Measurements from ENCODE around the gene PDXK. TPM values are rescaled to one million over a fixed set of nuclear protein-coding genes. Genes with fewer than 3 reads are reported as not detected.

The PDXK gene
- total and polyA plus RNA-seq, 2 of the 8 experiments (the other 6 are each of a cell fraction or from before 2014, with no cell fraction given) = 78.0 to 112 TPM

DNA sequence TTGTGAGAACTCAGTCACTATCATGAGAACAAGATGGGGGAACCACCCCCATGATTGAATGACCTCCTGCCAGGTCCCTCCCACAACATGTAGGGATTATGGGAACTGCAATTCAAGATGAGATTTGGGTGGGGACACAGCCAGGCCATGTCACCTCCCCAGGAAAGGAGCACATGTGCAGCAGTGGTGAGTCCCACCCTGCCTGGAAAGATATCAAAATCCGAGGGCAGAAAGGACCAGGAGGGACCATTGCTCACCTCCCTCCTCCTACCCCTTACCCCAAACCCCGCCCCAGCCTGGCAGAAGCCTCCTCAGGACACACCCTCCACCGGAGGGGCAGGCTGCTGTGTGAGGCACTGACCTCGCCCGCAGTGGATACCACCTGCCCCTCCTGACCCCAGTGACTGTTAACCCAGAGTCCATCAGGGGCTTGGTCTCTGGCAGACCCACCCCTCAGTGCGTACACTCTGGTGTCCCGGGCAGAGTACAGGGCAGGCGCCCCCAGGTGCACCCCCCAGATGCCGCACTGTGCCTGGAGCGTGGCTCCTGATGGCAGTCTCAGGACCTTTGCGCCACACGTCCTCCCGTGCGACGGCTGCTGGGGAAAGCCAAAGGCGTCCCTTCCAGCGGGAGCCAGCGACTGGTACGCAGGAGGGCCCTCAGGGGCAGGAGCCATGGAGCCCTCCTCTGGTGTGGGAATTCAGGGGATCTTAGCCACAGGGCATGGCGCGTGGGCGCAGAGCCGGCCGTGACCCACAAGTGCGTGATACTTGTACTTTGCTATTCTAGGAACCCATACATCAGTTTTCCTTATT, 20.9 kb downstream of the PDXK start:
- FAIRE-seq (no peak), DNase-seq (ENCODE audit: low read depth in 1 of 2, low spot score in 2 of 2) (peak in 1 of 2 experiments; percentile 70)
- H3K27ac ChIP-seq (ENCODE audit: low read depth, low read length) = no peak overlapping the region
- TF ChIP-seq KDM4A (IDR thresholded peaks at IDR 0.05; ENCODE audit: low read depth, low read length, severe bottlenecking) (no peak), RBBP5 (IDR thresholded peaks at IDR 0.05; ENCODE audit: borderline replicate concordance, low read depth, low read length) (no peak), SIRT6 (IDR thresholded peaks at IDR 0.05; ENCODE audit: low read length) (no peak), POLR2A (IDR thresholded peaks at IDR 0.05; ENCODE audit: control extremely low read depth in 1 of 2, low read depth in 2 of 2, low read length in 2 of 2) (no peak), BRCA1 (IDR thresholded peaks at IDR 0.05; ENCODE audit: low read depth, low read length) (no peak), SIN3A (conservative IDR thresholded peaks at IDR 0.05 in 1 of 2, IDR thresholded peaks at IDR 0.05 in 1 of 2; ENCODE audit: low read depth in 1 of 2, low read length in 2 of 2) (no peak), BACH1 (IDR thresholded peaks at IDR 0.05; ENCODE audit: low read length) (no peak)
- TF ChIP-seq, protein P1, sequence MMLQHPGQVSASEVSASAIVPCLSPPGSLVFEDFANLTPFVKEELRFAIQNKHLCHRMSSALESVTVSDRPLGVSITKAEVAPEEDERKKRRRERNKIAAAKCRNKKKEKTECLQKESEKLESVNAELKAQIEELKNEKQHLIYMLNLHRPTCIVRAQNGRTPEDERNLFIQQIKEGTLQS (IDR thresholded peaks at IDR 0.05; ENCODE audit: insufficient read depth, low read depth, low read length) = no peak
- TF ChIP-seq, protein P2, sequence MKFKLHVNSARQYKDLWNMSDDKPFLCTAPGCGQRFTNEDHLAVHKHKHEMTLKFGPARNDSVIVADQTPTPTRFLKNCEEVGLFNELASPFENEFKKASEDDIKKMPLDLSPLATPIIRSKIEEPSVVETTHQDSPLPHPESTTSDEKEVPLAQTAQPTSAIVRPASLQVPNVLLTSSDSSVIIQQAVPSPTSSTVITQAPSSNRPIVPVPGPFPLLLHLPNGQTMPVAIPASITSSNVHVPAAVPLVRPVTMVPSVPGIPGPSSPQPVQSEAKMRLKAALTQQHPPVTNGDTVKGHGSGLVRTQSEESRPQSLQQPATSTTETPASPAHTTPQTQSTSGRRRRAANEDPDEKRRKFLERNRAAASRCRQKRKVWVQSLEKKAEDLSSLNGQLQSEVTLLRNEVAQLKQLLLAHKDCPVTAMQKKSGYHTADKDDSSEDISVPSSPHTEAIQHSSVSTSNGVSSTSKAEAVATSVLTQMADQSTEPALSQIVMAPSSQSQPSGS (IDR thresholded peaks at IDR 0.05; ENCODE audit: low read length) = no peak

More for the DNA sequence above, 20.9 kb downstream of the PDXK start:
- peaks cover 0 to 9% (median 4%) of the 10 kb centered on the region in 4 experiments; a peak in 5 of 7 replicates for H3K4me1 ChIP-seq (replicated peaks in 1 of 4; ENCODE audit: control insufficient read depth in 3 of 4, insufficient read depth in 4 of 4, low read length in 3 of 4)
- peak overlapping the region; percentile 83; the same call in 1 of the 2 replicates for H2BK5ac ChIP-seq (ENCODE audit: low read depth, low read length)
- no peaks in the 10 kb centered on the region for H3K23me2 ChIP-seq (ENCODE audit: low read depth, low read length)
- peaks cover 0 to 8% (median 5%) of the 10 kb centered on the region in 4 experiments; a peak in 3 of 8 replicates for H3K36me3 ChIP-seq (ENCODE audit: control insufficient read depth in 2 of 4, insufficient read depth in 4 of 4, low read length in 3 of 4)
- H3K9me3 ChIP-seq (ENCODE audit: insufficient read depth in 2 of 2, low read depth in 1 of 2, low read length in 1 of 2) = no peaks in the 10 kb centered on the region
- no peak overlapping the region for H2BK15ac ChIP-seq (ENCODE audit: low read length)
- no peaks in the 10 kb centered on the region for H3K79me2 ChIP-seq (ENCODE audit: control insufficient read depth in 1 of 2, insufficient read depth in 2 of 2, low read length in 2 of 2)
- ChIA-PET POLR2A (ENCODE audit: partially characterized antibody) (interaction anchor here (1.4 to 3.2 kb wide), 4 partner anchors 11 to 22 kb away, joined by 6 to 29 read pairs (median 12); no protein-coding TSS in a partner anchor), CTCF (ENCODE audit: partially characterized antibody) (interaction anchor here (0.7 to 1.4 kb wide), 2 partner anchors 11 kb away, joined by 4 to 13 read pairs; no protein-coding TSS in a partner anchor)
- no peak overlapping the region for H3K9ac ChIP-seq (replicated peaks in 1 of 4; ENCODE audit: extremely low read depth in 1 of 4, low read depth in 3 of 4, low read length in 3 of 4)
- no peak overlapping the region for H3K23ac ChIP-seq (ENCODE audit: insufficient read length)
- peaks cover 2% of the 10 kb centered on the region; the same call in 1 of the 2 replicates for H3K79me1 ChIP-seq (ENCODE audit: low read depth, low read length)
- no peak overlapping the region for H2BK20ac ChIP-seq (ENCODE audit: low read length)
- H2AFZ ChIP-seq (ENCODE audit: low read length) = no peak overlapping the region
- no peak overlapping the region for H4K91ac ChIP-seq (replicated peaks; ENCODE audit: insufficient read length, low read length)
- no peak overlapping the region for H4K5ac ChIP-seq (ENCODE audit: insufficient read length, low read depth, low read length)
- 72% methylated on average over 25 of the region's 25 CpGs; no CpG with 5 or more reads in 1 of the 2 experiments for WGBS, 2 experiments (ENCODE audit: extremely low coverage in 1 of 2, insufficient coverage in 1 of 2, insufficient read length in 1 of 2, insufficient replicate concordance in 2 of 2, low coverage in 1 of 2, low lambda C conversion rate in 2 of 2, missing lambda C conversion rate in 1 of 2)
- no peak overlapping the region for H3K4ac ChIP-seq (replicated peaks; ENCODE audit: insufficient read length, low read depth, low read length)
- H3K56ac ChIP-seq (replicated peaks; ENCODE audit: insufficient read length, low read depth, low read length) = no peak overlapping the region
- H2AK5ac ChIP-seq (ENCODE audit: low read depth, low read length) = peak overlapping the region; percentile 40; the same call in 1 of the 2 replicates
- peak overlapping the region; percentile 80 for H4K8ac ChIP-seq (ENCODE audit: extremely low read depth, insufficient read depth, low read length)
- H3K4me2 ChIP-seq (ENCODE audit: insufficient read depth in 1 of 2, low read depth in 2 of 2, low read length in 2 of 2) = no peak overlapping the region; a peak in 1 of 4 replicates
- H3K4me3 ChIP-seq (ENCODE audit: extremely low read depth in 1 of 4, insufficient read depth in 2 of 4, low read depth in 3 of 4, low read length in 4 of 4) = no peak overlapping the region
- H3K18ac ChIP-seq (ENCODE audit: extremely low read depth, low read length) = no peak overlapping the region; the same call in 1 of the 2 replicates
- H4K20me1 ChIP-seq (replicated peaks in 1 of 2; ENCODE audit: control insufficient read depth in 1 of 2, insufficient read depth in 2 of 2, low read length in 2 of 2) = peaks cover 0 to 17% of the 10 kb centered on the region in 2 experiments
- no peak overlapping the region for H3K14ac ChIP-seq (ENCODE audit: insufficient read length)
- no peak overlapping the region for H2BK120ac ChIP-seq (replicated peaks; ENCODE audit: low read depth, low read length)
- no peak overlapping the region for H2BK12ac ChIP-seq (ENCODE audit: low read depth, low read length)
- no peaks in the 10 kb centered on the region for H3K27me3 ChIP-seq (replicated peaks in 1 of 4; ENCODE audit: control insufficient read depth in 3 of 4, extremely low read depth in 1 of 4, insufficient read depth in 3 of 4, low read length in 3 of 4)

Data from H1 (cell line).